GM18517 (cell line): ENCODE results near the gene IL18R1.

Experiments
- ATAC-seq: cut with Tn5 transposase; IDR thresholded peaks from one replicate; pipeline ENCODE4 v1.9.1; 2021; ENCODE audit warnings: mild to moderate bottlenecking, moderate library complexity; ENCODE audit not compliant: unreplicated experiment

IL18R1 gene

GRCh38 chr2:102387763-102388546 is 32.4 kb downstream of the IL18R1 start:
- ATAC-seq, result no peak

- no peak for ATAC-seq
Observed at GRCh38 chr2:102391565-102391964, 36.0 kb downstream of the IL18R1 start.

- ATAC-seq, result no peak
Observed at GRCh38 chr2:102392096-102392495, 36.5 kb downstream of the IL18R1 start.

- no peak for ATAC-seq
Observed at GRCh38 chr2:102392942-102393341, 37.3 kb downstream of the IL18R1 start.

- no peak for ATAC-seq
Observed at GRCh38 chr2:102396012-102396411, 40.4 kb downstream of the IL18R1 start.

- ATAC-seq, result no peak
Observed at GRCh38 chr2:102397209-102397608, 41.6 kb downstream of the IL18R1 start.

GRCh38 chr2:102399499-102400141 is 44.0 kb downstream of the IL18R1 start:
- ATAC-seq, result no peak

- ATAC-seq, result no peak
Observed at GRCh38 chr2:102401456-102401855, 45.9 kb downstream of the IL18R1 start.

GRCh38 chr2:102401865-102402264 is 46.3 kb downstream of the IL18R1 start:
- ATAC-seq, result no peak

GRCh38 chr2:102410952-102411351 is 55.4 kb downstream of the IL18R1 start:
- ATAC-seq, result no peak

GRCh38 chr2:102412199-102412598 is 56.6 kb downstream of the IL18R1 start:
- ATAC-seq, result no peak

GRCh38 chr2:102417946-102418345 is 62.4 kb downstream of the IL18R1 start:
- ATAC-seq, result peak; percentile 64

GRCh38 chr2:102418421-102418961 is 62.9 kb downstream of the IL18R1 start:
- peak; percentile 79 for ATAC-seq

GRCh38 chr2:102420290-102420689 is 64.7 kb downstream of the IL18R1 start:
- ATAC-seq, result no peak

- no peak for ATAC-seq
Observed at GRCh38 chr2:102421890-102422759, 66.5 kb downstream of the IL18R1 start.

GRCh38 chr2:102422910-102423309 is 67.3 kb downstream of the IL18R1 start, which contains the start of gene IL18RAP:
TSS of gene IL18RAP (plus strand) at chr2:102423160. CDS start at chr2:102423278, 118 bp downstream.
- ATAC-seq, result no peak

GRCh38 chr2:102423368-102423767 is 67.8 kb downstream of the IL18R1 start:
- no peak for ATAC-seq

- peak; percentile 94 for ATAC-seq
Observed at GRCh38 chr2:102424754-102425153, 69.2 kb downstream of the IL18R1 start.

GRCh38 chr2:102425441-102426132 is 70.0 kb downstream of the IL18R1 start:
- ATAC-seq, result no peak

- ATAC-seq, result no peak
Observed at GRCh38 chr2:102427249-102427648, 71.7 kb downstream of the IL18R1 start.
